Fibroblast of mammary gland (primary cell): ENCODE measurements around the gene SH3RF2.
A peak's percentile ranks its signal among the peaks of the same experiment; 100 is the strongest.

Experiments
- DNase-seq: peaks from one replicate; pipeline ENCODE4 v3.0.0-alpha.2; 2010; ENCODE audit warnings: low read depth
- H3K4me3 ChIP-seq: 2 replicates; pipeline ENCODE4 v1.5.1; 2011; ENCODE audit warnings: low read depth, mild to moderate bottlenecking, low read length, moderate library complexity; ENCODE audit not compliant: control insufficient read depth
- CTCF ChIP-seq: conservative IDR thresholded peaks from 2 replicates; pipeline ENCODE4 v1.5.1; 2011; ENCODE audit warnings: low read depth, low read length, inconsistent platforms; ENCODE audit not compliant: control insufficient read depth, insufficient read depth

SH3RF2 gene

GRCh38 chr5:146079695-146080373 is 143.5 kb downstream of the SH3RF2 start:
- peak; percentile 34 for DNase-seq
- TF ChIP-seq CTCF: no peak
- H3K4me3 ChIP-seq: no peak overlapping the region

DNA sequence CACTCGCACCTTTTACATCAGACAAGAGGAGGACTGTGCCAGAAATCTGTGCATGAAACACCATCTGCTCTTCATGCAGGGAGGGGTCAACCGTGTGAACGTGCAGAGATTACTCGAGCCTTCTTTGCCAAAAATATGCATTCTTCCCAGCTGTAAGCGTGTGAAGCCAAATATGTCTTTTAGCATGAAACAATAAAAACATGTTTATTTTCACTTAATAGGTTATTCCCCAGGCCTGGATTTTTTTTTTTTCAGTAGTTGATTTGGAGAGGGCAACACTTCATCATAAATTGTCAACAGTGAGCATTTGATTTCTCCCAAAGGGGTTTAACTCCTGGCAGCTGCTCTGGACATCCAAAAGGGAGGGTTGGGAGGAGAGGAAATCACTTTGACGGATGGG is 145.2 kb downstream of the SH3RF2 start:
- no peak overlapping the region for H3K4me3 ChIP-seq
- no peak for TF ChIP-seq CTCF
- DNase-seq: no peak

- no peak overlapping the region for H3K4me3 ChIP-seq
- no peak for TF ChIP-seq CTCF
- DNase-seq: no peak
Measured at GRCh38 chr5:146082798-146083197, 146.4 kb downstream of the SH3RF2 start.

- TF ChIP-seq CTCF: no peak
- H3K4me3 ChIP-seq: no peak overlapping the region
- no peak for DNase-seq
Measured at GRCh38 chr5:146084376-146084775, 148.0 kb downstream of the SH3RF2 start.

GRCh38 chr5:146088098-146088497 is 151.7 kb downstream of the SH3RF2 start:
- no peak overlapping the region for H3K4me3 ChIP-seq
- no peak for TF ChIP-seq CTCF
- no peak for DNase-seq

- DNase-seq: no peak
- TF ChIP-seq CTCF: no peak
- no peak overlapping the region for H3K4me3 ChIP-seq
Measured at GRCh38 chr5:146089287-146089686, 152.9 kb downstream of the SH3RF2 start.

- H3K4me3 ChIP-seq: no peak overlapping the region
- DNase-seq: no peak
- TF ChIP-seq CTCF: no peak
Measured at GRCh38 chr5:146091881-146092280, 155.5 kb downstream of the SH3RF2 start.
